DMS53 (cell line): ENCODE measurements around the gene PLEK2.
A peak's percentile ranks its signal among the peaks of the same experiment; 100 is the strongest.
"Not testable (repeated sequence)": the region's sequence is repeated elsewhere in the genome, so short reads cannot be mapped to it uniquely, and the experiment has no call there.

Experiments used
- DNase-seq: peaks from one replicate; lab custom pipeline; 2025; lab: John Stamatoyannopoulos, UW

Gene PLEK2

DNA sequence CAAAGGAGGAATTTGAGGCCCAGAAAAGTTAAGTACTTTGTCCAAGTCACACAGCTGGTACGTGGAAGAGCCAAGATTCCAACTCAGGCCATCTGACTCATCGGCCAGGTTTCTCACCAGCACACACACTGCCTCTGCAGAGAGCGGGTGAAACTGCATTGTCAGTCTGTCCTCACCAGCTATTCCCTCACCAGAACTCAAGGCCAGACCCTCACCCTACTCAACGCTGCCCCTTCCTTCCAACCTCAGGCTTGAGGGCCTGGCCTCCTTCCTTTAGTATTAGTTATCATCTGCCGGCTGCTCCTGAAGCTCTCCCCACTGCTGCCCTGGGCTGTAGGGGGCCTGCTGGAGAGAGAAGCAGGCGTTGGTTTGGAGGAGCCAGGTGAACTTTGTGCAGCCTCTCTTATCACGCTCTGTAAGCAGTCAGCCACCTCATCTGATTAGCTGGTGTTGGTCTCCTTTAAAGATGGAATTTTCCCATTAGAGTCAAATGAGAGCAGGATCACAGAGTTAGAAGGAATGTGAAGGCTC is 16.6 kb upstream of the PLEK2 start:
- DNase-seq = no peak

DNA sequence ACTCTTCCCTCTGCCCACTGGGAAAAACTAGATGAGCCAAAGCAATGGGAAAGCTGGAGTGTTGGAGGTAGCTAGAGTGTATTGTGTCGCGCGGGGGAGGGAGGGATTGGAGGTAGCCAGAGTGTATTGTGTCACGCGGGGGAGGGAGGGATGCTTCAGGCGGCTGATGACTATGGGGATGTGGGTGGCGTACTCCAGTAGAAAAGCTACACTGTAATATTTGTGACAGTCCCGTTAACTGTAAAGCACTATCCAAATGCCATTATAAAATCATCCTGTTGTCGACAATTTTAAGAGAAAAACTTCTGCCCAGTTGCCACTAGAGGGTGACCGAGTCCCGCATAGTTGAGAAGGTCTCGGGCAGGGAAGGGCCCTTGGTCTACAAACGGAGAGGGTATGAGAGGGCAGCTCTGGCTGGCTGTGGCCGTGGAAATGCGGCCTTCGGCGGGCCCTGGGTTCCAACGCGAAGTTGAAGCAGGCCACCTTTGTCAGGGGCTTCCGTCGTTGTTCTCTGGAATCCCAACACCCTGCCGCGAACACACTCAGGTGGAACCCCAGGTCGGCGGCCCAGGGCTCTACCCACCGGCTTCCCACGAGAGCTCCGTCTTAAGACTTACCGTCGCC is 15.1 kb upstream of the PLEK2 start:
- DNase-seq = peak; percentile 82

- DNase-seq = no peak
Measured at GRCh38 chr14:67426161-67426560, 14.2 kb upstream of the PLEK2 start.

DNA sequence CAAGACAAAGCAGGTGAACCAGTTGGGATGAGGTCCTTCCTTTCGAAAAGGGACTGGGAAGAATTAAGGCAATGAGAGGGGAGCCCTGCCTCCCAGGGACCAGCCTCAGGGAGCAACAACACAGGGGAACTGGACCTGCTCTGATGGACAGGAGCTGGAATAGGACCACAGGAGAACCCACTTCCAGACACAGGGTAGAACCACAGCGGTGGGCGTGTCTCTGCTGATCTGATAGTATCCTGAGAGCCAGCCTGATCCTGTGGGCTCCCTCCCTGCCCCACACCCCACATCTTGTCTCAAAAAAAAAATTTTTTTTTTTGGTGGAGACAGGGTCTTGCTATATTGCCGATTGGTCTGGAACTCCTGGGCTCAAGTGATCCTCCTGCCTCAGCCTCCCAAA is 13.6 kb upstream of the PLEK2 start:
- no peak for DNase-seq

GRCh38 chr14:67424539-67424938 is 12.6 kb upstream of the PLEK2 start:
- DNase-seq = no peak

DNA sequence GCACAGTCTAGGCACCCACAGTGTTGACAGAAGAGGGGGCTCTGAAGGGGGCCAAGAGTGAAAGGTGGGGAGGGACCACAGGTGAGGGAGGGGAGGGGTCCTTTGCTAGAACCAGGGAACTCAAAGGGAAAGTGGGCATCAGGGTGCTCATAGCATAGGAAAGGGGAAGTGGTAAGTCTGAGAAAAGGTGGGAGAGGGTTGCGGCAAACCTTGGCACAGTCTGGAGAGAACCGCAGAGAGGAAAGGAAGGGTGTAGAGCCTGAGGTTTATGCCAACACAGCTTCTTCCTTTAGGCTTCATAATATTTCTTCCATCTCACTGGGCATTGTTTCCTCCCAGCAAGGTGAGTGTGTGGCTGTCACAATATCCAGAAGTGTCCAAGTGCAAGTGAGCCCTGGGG is 11.5 kb upstream of the PLEK2 start:
- DNase-seq = no peak

DNA sequence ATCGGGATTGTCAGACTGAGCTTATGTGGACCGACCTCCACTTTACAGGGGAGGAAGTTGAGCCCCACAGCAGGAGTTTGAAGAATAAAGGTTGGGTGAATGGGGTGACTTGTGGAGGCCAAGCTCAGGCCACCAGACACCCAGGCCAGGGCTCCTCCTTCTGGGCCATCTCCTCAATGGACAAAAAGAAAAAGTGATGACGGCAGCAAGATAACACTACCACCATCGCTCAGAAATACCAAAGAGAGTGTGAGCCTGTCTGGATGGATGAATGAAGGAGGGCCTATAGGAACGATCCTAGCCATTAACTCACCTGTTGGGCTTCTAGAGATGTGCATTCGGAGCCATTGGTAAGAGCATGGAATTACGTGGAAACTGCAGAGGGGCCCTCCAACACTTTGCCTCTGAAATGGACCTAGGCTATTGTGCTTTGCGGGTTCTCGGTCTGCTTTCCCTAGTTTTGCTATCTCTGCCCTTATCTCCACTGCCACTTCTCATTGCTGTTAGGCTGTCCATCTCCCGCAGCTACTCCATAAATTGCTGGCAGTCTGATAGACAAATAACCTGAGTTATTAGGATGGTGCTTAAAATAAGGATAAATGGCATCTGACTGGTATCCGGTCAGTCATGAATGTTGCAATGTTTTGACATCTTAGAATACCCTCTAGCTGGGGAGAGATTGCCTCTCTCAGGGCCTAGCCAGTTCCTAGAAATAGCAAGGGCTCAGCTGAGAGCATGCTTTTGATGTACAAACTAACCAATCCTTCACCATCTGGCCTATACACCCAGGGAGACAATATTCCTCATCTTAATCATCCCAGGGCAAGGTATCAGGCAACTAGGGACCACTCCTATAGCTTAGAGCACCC is 9.6 kb upstream of the PLEK2 start:
- no peak for DNase-seq

- DNase-seq = peak; percentile 71
Measured at GRCh38 chr14:67420102-67420739, 8.3 kb upstream of the PLEK2 start.

GRCh38 chr14:67418401-67419191 is 6.6 kb upstream of the PLEK2 start:
- DNase-seq = peak; percentile 7

DNA sequence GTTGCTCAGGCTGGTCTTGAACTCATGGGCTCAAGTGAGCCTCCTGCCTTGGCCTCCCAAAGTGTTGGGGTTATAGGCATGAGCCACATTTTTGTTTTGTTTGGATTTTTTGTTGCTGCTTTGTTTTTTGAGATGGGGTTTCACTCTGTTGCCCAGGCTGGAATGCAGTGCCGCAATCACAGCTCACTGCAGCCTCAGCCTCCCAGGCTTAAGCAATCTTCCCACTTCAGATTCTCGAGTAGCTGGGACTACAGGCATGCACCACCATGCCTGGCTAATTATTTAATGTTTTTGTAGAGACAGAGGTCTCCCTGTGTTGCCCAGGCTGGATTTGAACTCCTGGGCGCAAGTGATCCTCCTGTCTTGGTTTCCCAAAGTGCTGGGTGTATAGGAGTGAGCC is 5.7 kb upstream of the PLEK2 start:
- no peak for DNase-seq

GRCh38 chr14:67416810-67417209 is 4.8 kb upstream of the PLEK2 start:
- DNase-seq = no peak

GRCh38 chr14:67416085-67416484 is 4.1 kb upstream of the PLEK2 start:
- DNase-seq = no peak

- DNase-seq = not testable (repeated sequence)
Measured at GRCh38 chr14:67415610-67416009, 3.6 kb upstream of the PLEK2 start.

DNA sequence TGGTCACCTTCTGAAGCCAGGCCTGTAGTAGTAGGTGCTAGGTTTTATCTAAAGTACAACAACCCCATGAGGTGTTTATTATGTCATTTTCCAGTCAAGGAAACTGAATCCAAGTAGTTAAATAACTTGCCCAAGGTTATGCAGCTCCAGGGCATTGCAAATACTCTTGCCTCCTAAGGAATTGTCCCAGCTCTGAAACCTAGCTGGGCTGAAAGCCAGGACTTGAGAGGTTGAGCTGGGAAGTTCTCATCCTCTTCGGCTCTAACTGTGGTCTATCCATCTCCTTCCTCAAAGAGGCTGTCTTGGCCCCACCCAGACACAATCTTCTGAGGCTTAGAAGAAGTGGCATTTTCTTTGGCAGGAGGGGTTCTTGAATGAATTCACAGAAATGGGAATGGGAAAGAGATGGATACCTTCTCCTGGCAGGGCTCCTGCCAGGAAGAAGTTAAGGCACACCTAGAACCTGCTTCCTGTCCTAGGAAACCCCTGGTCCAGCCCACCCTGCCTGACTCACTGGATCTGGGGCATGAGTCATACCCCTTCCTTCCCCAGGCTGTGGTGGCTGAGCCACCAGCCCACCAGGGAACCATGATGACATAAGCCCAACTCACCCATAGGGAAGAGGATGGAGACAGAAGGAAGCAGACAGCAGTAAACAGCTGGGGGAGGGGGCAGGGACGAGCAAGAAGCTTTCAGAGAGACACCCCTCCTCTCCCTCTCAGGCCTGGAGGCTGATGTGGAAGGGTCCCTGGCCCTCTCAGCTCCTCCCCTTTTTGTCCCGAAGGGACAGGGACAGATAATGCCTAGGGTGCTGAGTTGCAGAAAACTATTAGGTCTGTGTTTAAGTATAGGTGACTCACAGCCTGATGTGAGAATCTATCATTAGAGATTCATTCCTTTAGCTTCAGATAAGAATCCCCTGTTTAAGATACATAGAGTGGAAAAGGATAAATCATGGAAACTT is 2.1 kb upstream of the PLEK2 start:
- DNase-seq = peak; percentile 23

DNA sequence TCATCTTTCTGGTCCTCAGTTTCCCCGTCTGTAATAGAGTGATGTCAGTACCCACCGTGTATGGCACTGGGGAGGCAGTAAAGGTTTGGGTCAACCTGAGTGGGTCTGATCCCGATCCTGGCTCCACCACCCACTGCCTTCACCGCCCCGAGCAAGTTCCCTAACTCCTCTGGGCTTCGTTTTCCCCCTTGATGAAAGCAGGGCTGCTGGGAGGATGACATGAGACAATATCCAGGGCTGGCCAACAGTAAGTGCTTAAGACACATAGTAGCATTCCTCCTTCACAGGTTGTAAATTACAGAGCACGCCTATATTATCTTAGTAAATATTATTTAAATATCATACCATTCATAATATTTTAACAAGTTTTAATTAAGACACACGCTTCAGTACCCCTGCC is 595 bp downstream of the PLEK2 start:
- peak; percentile 32 for DNase-seq

GRCh38 chr14:67410313-67410712 is 1.7 kb downstream of the PLEK2 start:
- DNase-seq = no peak

DNA sequence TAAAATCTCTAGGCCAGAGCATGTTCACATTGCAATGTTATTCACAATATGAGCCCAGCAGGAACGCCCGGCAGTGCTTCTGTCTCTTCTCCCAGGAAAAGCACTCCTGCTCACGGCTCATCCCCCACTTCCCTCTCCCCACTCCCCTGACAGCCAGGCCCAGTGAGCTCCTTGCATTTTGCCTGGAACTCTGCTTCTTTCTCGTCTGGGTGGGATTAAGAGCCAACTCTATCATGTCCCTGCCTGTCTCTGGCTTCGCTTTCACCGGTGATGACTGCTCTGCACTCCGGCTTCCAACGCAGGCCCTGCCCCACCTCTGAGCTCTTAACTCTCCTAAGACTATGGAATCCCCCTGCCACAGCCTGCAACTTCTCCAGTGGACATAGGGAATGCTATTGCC is 2.5 kb downstream of the PLEK2 start:
- no peak for DNase-seq

DNA sequence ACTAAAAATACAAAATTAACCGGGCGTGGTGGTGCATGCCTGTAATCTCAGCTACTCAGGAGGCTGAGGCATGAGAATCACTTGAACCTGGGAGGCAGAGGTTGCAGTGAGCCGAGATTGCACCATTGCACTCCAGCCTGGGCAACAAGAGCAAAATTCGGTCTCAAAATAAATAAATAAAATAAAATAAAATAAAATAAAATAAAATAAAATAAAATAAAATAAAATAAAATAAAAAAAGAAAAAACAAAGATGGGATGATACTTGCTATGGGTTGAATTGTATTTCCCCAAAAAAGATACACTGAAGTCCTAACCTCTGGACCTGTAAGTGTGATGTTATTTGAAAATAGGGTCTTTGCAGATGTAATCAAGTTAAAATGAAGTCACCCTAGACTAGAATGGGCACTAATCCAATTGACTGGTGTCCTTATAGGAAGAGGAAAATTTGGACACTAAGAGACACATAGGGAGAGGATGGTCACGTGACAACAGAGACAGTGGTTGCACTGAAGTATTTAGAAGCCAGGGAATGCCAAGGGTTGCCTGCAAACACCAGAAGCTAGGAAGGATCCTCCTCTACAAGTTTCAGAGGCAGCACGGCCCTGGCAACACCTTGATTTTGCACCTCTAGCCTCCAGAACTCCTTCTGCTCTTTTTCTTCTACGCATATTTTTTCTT is 3.7 kb downstream of the PLEK2 start:
- not testable (repeated sequence) for DNase-seq

DNA sequence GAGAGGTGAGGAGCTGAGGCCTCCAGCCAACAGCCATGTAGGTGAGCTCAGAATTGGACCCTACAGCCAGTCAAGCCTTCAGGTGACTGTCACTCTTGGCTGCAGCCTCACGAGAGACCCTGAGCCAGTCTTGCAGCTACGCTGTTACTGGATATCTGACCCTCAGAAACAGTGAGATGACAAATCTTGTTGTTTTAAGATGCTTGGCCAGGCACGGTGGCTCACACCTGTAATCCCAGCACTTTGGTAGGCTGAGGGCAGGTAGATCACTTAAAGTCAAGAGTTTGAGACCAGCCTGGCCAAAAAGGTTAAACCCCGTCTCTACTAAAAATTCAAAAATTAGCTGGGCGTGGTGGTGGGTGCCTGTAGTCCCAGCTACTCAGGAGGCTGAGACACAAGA is 6.2 kb downstream of the PLEK2 start:
- no peak for DNase-seq

DNA sequence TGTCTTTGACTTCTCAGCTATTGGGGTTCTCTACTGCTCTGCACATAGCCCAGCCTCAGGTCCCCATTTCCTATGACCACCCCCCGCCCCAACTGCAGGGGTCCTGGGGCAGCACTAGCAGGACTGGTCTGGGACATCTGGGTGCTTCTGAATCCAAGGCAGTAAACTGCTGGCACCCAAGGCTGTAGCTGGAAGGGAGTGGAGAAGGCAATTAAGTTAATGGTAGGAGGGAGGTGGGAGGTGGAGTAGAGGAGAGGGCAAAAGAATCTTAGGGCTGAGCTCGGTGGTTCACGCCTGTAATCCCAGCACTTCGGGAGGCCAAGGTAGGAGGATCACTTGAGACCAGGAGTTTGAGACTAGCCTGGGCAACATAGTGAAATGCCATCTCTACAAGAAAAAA is 11.5 kb downstream of the PLEK2 start:
- no peak for DNase-seq
